Measurements from ENCODE around the gene KLF4.

The KLF4 gene

DNA sequence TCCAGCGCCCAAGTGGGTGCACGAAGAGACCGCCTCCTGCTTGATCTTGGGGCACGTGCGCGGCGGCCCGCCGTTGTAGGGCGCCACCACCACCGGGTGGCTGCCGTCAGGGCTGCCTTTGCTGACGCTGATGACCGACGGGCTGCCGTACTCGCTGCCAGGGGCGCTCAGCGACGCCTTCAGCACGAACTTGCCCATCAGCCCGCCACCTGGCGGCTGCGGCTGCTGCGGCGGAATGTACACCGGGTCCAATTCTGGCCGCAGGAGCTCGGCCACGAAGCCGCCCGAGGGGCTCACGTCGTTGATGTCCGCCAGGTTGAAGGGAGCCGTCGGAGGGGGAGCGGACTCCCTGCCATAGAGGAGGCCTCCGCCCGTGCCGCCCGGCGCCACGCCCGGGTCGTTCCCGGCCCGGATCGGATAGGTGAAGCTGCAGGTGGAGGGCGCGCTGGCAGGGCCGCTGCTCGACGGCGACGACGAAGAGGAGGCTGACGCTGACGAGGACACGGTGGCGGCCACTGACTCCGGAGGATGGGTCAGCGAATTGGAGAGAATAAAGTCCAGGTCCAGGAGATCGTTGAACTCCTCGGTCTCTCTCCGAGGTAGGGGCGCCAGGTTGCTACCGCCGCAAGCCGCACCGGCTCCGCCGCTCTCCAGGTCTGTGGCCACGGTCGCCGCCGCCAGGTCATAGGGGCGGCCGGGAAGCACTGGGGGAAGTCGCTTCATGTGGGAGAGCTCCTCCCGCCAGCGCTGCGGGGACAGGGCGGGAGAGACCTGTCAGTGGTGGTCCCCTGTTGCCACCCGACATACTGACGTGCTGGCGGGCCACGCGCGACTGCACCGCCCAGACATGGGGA, 1.8 kb downstream of the KLF4 start:
- DNase-seq (ENCODE audit: low spot score) = peak; percentile 84

DNA sequence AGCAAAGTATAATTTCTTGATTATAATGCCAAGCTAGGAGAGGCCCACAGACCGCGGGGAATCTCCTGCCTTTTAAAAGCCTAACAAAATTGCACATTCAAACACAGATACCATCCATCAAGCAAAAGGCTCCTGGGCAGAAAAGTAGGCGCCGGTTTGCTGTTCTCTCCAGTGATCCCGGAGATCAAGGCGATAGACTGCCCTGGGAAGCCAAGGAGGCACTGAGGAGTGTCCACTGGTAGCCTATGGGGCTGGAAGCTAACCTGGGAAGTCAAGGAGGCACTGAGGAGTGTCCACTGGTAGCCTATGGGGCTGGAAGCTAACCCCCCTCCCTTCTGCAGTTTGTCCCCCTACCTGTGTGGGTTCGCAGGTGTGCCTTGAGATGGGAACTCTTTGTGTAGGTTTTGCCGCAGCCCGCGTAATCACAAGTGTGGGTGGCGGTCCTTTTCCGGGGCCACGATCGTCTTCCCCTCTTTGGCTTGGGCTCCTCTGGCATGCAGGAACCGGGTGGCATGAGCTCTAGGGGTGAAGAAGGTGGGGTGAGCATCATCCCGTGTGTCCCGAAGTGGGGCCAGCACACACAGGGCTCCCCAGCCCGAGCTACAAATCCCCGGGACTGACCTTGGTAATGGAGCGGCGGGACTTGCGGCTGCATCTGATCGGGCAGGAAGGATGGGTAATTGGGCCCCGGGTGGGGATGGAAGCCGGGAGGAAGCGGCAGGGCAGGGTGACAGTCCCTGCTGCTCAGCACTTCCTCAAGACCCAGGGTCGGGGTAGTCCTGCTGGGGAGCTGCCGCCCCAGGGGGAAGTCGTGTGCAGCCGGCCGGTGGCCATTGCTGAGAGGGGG, 2.7 kb downstream of the KLF4 start:
- no peak for DNase-seq (ENCODE audit: low spot score)

DNA sequence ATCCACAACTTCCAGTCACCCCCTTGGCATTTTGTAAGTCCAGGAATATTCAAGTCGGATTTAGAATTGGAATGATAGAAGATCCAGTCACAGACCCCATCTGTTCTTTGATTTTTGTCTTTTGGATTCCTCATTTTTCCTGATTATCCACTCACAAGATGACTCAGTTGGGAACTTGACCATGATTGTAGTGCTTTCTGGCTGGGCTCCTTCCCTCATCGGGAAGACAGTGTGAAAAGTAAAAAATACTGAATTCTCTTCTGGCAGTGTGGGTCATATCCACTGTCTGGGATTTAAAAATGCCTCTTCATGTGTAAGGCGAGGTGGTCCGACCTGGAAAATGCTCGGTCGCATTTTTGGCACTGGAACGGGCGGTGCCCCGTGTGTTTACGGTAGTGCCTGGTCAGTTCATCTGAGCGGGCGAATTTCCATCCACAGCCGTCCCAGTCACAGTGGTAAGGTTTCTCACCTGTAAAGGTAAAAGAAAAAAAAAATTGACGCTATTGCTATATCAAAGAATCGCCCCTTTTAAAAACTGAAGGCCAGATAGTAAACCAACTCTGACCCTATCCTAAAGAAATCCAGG, 4.0 kb downstream of the KLF4 start:
- no peak for DNase-seq (ENCODE audit: low spot score)

DNA sequence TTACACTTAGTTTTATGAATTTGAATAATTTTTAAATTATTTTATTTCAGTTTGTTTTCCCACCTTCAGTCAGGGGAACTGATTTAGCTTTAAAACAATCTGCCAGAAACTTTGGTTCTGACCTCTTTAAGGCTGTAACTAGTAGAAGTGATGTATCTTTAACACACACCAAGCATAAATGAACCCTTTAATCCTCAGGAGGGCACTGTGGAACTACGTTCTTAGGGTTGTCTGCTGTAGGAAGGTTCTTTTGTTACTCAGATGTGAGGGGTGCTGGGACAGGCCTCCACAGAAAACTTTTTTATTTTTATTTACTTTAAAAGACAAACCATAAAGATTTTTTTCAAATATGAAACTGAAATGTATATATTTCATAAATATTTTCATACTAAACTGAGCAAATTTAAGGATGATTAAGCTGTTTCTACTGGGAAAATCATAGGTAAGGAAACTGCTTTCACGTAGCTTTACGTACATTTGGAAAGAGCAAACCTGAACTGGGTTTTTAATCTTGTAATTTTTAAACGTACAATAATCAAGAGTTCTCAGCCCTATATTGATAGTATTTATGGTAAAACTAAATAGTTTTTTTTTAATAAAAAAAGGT, 5.3 kb downstream of the KLF4 start:
- peak; percentile 36 for DNase-seq (ENCODE audit: low spot score)

DNA sequence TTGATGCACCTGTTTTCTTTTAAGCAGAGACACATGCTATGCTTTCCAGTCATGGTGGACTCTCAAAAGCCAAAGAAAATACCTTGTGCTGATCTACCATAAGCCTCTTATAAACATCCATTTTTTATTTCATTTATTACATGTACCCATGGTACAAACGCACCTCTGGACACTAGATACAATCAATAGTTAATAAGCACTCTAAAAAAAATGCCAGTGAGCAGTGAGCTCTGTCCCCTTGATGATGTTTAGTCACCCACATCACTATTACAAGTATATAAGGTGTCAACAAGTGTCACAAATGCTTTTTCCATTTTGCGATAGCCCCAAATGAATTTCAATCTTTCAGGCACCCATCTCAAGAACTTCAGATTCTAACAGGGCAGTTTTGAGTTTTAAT, 5.9 kb downstream of the KLF4 start:
- DNase-seq (ENCODE audit: low spot score) = no peak

DNA sequence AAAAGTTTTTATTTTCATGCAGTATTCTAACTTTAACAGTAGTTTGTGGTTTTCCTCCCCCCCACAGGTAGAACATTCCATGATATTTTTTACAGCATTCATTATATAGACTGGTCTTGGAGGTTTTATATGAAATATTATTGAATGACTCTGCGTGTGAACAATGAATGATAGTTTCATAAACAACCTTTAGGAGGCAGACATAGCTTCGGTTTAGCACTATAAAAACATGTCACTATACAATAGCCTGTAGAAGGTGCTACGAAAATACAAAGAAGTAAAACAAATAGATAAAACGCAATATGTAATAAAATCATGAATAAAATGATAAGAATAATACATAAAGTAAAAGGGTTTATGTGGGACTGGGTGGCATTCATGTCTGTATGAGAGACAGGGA, 8.5 kb downstream of the KLF4 start:
- DNase-seq (ENCODE audit: low spot score) = no peak

DNA sequence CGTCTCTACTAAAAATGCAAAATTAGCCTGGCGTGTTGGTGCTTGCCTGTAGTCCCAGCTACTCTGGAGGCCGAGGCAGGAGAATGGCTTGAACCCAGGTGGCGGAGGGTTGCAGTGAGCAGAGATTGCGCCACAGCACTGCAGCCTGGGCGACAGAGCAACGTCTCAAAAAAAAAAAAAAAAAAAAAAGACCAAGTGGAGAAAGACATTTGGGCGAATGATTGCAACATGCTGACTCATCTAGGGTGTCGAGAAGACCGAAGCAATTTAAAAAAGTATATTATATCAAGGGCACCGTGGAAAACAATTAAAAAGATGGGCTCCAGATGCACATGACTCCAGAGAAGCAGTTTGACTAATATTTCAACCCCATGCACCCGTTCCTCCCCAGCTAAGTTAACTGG, 9.2 kb downstream of the KLF4 start:
- no peak for DNase-seq (ENCODE audit: low spot score)

DNA sequence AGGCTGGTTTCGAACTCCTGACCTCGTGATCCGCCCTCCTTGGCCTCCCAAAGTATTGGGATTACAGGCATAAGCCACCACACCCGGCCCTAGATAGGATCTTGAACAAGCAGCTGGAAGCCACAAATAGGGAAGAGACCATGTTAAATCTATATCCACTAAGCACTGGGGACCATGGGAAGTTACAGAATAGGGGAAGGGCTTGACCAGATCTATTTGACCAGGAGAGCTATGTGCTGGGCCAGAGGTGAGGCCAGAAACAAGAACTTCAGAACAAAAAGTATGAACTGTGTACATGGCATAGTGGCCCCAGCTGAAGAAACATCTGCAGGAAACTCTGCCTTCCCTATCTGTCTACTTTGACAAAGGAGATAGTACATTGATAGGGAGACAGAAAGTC, 10.8 kb downstream of the KLF4 start:
- no peak for DNase-seq (ENCODE audit: low spot score)

DNA sequence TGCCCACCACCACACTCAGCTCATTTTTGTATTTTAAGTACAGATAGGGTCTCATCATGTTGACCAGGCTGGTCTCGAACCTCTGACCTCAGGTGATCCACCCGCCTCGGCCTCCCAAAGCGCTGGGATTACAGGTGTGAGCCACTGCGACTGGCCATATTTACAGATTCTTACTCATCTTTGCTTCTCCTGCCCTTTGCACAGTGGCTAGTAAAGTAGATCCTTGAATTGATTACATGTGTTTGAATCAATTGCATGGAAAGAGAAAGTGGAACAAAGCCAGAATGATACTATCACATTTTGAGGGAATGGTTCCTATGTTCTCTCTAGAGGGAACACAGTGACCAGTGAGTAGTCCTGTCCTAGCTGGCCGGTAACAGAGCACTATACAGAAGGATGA, 15.4 kb downstream of the KLF4 start:
- no peak for DNase-seq (ENCODE audit: low spot score)

DNA sequence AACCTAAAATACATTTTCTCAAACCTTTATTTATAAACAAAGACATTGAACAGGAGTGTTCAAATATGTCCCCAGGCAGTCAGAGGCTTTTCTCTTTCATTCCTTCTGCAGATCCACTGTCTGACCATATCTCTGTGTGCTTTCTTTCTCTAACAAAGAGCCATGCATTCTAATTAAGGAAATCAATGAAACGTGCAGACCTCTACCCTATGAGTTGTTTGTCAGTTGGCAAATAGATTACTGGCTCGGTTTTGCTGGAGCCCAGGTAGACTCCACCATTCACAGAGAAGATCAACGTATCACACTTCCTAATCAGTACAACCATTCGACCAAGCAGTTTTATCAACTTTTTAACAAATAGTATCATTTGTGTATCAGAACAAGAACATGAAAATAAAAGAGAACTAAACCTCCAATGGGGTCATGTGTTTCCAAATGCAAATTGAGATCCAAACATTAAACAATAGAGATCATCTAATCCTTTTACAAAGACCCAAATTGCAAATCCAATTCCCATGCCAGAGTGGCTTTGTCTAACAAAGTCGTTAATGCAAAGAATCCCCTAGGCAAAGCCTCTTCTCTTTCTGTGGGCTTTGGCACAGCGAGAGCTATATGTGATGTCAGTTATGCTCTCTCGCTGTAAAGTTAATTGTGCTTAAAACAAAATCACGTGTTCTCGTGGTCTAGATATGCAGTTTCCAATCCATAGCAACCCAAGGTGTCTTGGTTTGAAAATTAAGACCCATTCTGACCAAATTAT, 16.8 kb downstream of the KLF4 start:
- no peak for DNase-seq (ENCODE audit: low spot score)

DNA sequence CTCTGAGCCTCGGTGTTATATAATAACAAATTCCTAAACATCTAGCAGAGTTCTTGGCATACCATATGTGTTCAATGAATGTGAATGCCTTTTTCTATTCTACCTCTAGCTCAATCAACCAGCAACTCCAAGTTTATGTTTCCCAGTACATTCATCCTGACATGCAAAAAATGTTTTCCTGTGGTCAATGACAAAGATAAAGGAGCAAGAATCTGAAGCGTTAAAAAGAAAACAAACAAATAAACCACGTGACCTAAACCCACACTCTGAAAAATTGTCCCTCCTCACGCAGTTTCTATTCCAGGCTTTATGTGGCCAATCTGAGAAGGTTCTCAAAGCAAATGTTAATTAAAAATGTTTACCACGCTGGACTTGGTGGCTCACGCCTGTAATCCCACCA, 18.0 kb downstream of the KLF4 start:
- DNase-seq (ENCODE audit: low spot score) = no peak

DNA sequence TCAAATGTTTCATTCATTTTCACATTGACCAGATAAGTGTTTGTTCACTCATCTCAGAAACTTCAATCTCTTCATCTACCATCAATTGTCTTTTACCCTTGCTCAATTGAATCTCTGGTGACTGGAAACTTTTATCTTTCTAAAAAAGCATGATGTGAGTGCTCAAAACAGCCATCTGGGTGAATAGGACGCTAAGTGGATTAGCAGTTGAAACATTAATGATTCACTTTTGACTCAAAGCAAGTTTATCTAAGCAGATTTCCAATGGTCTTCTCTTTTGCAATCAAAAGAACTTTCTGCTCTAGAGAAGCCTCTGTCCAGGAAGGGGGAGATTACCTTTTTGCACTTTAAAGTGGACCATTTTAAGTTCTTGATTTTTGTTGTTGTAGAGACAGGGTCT, 22.2 kb downstream of the KLF4 start:
- no peak for DNase-seq (ENCODE audit: low spot score)

DNA sequence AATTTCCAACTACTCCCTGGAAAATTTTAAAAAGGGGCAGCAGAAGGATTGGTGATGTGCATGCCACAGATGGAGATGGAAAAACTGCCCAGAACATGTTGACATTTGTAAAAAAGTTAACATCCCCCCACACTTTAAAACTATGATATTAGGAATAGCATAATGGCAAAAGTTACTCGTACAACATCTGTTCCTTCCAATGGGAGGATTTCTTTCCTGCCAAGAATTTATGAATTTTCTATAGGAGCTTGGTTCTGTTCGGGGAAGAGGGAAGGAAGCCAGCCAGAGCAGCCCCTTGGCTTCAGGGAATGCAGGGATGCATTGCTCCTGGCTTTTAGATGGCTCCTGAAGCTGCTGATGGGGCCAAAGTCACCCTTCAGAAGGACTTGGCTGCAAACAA, 22.7 kb downstream of the KLF4 start:
- no peak for DNase-seq (ENCODE audit: low spot score)

DNA sequence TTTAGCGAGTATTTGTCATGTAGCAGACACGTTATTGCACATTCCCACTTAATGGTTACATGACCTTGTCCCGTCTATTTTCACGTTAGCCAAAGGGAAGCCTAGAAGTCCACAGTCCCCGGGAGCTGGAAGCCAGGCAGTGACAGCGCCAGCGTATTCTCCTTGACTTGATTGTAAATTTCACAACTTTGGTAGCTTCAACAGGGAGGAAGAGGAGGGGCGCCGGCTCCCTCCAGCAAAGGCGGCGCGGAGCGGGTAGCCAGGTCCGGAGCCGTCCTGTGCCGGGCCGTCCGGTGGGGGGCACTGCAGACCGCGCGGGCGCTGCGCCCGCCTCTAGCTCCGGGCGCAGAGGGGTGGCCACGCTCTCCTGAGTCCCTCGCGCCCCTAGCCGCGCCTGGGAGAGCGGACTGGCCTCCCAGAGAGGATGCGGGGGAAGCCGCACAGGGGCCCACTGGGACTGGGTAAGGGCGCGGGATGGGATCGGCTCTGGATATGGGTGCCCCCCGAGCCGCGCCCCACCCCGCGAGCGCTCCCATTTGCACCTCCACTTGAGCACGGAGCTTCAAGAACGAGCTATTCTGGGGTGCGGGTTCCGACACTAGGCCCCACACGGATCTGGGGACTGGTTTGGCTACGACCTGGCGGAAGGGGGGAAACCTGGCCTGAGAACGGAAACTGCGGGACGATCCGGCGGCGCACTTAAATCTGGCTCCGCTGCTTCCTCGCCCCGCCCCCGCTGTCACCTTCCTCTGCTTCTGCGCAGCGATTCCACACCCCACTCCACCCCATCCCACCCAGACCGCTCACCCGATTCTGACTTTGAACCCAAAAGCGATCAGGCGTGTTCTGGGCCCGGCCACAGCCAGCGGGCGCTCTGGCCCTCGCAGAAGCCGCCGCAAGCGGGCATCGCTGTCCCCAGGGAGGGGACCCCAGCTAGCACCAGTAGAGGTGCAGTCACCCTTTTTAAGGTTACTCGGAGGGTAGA, 23.8 kb downstream of the KLF4 start:
- peak; percentile 91 for DNase-seq (ENCODE audit: low spot score)

DNA sequence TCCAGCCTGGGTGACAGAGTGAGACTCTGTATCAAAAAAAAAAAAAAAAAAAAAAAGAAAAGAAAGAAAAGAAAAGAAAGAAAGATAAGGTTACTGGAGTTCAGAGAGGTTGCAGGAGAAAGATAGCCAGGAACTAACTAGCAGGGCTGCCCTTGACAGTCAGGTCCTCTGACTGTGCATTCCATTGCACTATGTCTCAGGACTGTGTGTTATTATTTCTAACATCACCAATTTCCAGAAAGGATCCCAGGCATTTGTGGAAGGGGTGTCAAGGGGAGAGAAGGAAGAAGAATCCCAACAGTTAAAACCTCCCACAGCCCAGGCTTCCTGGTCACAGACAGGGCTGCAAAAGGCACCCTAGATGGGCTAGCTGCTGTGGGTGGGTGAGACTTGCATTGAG, 25.1 kb downstream of the KLF4 start:
- DNase-seq (ENCODE audit: low spot score) = no peak

DNA sequence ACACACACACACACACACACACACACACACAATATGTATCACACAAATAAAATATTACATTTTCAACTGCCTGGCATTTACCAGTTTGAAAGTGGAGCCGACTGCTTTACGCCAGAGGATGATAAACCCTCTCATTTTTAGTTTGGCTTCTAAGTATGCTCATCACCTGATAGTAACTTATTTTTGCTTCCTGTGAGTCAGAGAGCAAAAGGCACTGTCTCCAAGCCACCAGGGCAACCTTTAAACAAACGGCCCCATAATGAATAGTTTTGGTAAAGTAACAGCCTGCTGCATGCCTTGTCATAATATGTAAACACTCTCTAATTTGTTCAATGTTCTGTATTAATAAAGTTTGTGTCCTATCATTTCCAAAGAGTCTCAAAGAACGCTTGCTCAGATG, 26.9 kb downstream of the KLF4 start:
- DNase-seq (ENCODE audit: low spot score) = no peak

DNA sequence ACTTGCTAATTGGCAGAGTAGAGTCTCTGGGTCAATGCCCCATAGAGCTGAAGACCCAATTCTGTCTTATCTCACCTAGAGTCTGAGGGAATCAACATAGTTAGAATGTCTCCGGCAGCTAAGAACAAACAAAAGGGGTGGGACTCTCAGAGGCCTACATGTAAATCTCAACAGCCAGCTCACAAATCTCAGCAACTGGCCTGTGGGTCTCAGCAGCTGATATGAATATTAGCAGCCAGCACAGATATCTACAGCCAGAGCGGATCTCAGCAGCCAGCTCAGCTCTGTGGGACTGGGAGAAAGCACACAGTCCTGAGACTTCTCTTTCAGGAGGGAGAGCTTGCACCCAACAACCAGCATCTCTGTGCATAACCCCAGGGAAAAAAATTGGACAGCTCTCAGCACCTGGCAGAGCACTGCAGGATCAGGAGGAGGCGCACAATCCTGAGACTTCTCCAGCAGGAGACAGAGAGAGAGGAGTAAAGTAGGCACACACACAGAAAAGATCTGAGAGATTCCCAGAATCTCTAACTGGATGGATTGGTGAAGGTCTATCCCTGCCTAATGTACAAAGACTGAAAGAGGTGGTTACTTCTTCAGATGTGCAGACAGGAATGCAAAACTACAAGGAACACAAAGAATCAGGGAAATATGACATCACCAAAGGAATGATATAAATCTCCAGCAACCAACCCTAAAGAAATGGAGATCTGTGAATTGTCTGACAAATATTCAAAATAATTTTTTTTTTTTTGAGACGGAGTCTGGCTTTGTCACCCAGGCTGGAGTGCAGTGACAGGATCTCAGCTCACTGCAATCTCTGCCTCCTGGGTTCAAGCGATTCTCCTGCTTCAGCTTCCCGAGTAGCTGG, 29.2 kb downstream of the KLF4 start:
- peak; percentile 41 for DNase-seq (ENCODE audit: low spot score)

DNA sequence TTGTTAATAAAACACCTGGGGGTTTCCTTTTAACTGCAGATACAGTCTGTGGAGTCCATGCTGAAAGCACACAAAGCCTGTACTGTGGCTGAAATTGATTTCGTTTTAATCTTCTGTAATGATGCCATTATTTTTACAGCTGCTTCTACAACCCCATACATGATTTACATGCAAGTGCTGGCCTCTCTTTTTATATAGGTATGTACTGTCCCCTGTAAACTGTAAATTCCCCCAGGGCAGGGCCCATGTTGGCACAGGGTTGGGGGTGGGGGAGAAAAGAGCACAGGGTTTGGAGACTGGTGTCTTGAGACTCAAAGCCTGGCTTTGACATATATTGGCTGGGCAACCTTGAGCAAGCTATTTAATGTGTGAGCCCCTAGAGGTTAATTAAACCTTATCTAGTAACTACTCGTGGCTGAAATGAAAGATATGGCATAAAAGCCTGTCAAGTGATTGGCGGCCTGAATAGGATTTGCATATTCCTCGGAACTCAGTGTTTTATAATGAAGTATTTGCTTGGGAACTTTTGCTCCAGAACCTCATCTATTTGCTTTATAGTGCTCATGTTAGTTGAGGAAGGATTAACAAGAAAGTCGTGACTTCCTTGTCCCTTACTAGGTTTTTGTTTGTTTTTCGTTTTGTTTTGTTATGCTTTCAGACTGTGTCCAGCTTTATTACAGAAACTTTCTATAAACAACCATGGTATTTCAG, 34.0 kb downstream of the KLF4 start:
- no peak for DNase-seq (ENCODE audit: low spot score)

DNA sequence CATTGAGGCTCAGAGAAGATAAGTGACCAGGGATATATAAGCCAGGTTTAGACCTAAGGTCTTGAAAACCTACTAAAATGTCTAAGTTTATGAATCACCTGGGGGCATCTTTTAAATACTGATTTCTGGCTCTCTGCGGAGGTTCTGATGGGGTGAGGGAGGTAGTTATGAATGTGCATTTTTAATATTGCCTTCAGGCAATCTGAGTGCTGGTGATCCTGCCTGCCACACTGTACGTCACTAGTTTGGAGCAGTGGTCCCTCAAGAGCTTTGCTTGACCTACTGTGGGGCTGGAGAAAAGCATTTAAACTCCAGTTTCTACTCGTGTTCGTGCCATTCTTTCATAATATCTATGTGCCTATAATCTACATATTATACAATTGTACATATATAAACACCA, 36.1 kb downstream of the KLF4 start:
- no peak for DNase-seq (ENCODE audit: low spot score)
